Upper lobe of left lung (tissue), 4 donors: Measurements from ENCODE around the gene PANX2.

Experiments
- POLR2AphosphoS5 ChIP-seq, 2 donors: sonication (generic); formaldehyde crosslinking; IDR thresholded peaks; one replicate each; pipeline ENCODE4 v1.5.1; 2017; ENCODE audit warnings: antibody characterized with exemption in 2 of 2
- TF ChIP-seq, protein P1 (sequence below), 6 experiments: fragments of 450-650 bp in 4 of 6; fragments of 200-600 bp in 2 of 6; sonication (generic) in 2 of 6; IDR thresholded peaks; one replicate each; pipeline ENCODE4 v1.5.1; 2016 to 2019; ENCODE audit warnings: antibody characterized with exemption in 6 of 6

DNA sequence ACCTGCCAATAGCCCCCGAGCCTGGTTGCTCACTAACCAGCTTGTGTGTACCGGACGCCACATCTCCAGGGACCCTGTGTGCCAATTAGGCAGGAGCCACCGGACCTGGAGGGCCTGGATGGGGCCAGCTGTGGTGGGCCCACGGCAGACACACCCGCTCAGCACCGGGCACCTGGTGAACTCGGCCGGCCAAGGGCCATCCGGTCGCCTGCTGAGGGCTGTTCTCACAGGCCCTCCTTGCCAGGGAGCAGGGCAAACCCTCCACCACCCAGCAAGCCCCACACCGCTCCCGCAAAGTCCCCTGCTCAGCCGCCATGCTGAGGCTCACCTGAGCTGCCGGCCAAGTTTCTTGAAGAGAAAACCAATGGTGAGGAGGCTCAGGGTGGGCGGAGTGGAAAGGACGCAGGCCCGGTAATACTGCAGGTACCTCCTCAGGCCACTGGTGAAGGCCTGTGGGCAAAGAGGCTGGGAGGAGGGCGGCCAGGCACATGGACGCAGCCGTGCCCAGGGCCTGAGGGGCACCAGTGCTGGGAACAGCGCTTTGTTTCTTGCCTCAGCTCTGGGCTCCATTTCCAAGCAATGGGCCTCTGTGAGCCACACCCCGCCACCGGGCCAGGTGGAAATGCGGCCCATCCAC, 57.2 kb downstream of the PANX2 start:
- TF ChIP-seq, protein P1, sequence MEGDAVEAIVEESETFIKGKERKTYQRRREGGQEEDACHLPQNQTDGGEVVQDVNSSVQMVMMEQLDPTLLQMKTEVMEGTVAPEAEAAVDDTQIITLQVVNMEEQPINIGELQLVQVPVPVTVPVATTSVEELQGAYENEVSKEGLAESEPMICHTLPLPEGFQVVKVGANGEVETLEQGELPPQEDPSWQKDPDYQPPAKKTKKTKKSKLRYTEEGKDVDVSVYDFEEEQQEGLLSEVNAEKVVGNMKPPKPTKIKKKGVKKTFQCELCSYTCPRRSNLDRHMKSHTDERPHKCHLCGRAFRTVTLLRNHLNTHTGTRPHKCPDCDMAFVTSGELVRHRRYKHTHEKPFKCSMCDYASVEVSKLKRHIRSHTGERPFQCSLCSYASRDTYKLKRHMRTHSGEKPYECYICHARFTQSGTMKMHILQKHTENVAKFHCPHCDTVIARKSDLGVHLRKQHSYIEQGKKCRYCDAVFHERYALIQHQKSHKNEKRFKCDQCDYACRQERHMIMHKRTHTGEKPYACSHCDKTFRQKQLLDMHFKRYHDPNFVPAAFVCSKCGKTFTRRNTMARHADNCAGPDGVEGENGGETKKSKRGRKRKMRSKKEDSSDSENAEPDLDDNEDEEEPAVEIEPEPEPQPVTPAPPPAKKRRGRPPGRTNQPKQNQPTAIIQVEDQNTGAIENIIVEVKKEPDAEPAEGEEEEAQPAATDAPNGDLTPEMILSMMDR (IDR thresholded peaks at IDR 0.05) = no peak
- no peak for TF ChIP-seq POLR2AphosphoS5 (IDR thresholded peaks at IDR 0.05)
